Measurements from ENCODE around the gene DDAH1. TPM values are rescaled to one million over a fixed set of nuclear protein-coding genes. Genes with fewer than 3 reads are reported as not detected.

DDAH1 gene
- total RNA-seq, 2 experiments from 2014 or later: not detected

DNA sequence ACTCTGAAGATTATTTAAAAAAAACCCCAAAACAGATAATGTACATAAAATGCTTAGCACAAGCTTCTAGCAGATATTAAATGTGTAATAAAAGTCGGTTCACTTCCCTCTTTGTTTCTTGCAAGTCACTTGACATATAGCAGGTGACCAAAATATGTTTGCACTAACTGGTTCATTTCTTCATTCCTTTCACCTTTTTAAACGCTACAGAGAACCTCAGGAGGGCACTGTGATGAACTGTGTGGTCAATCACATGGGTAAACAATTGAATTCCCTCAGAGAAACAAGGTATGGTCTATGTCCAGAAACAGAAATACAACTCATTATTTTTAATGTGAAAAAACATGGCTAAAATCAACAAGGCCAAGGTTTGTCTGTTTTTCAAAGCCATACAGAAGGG, 137.2 kb downstream of the DDAH1 start:
- ATAC-seq (ENCODE audit: poor library complexity): no peak
- Histone ChIP-seq H3K9me3 (ENCODE audit: control insufficient read depth in 1 of 2, insufficient read depth in 1 of 2, low read length in 2 of 2) (peaks cover 0 to 6% of the 10 kb centered on the region in 2 experiments), H3K27ac (ENCODE audit: low read depth in 1 of 2, low read length in 2 of 2) (no peak overlapping the region), H3K4me1 (ENCODE audit: insufficient read depth, low read length) (no peaks in the 10 kb centered on the region), H3K27me3 (ENCODE audit: control insufficient read depth in 1 of 2, insufficient read depth in 2 of 2, low read length in 2 of 2) (no peaks in the 10 kb centered on the region), H3K4me3 (ENCODE audit: low read length) (no peak overlapping the region), H3K36me3 (ENCODE audit: insufficient read depth, low read length) (no peaks in the 10 kb centered on the region)
- Mint-ChIP-seq H3K27me3 (no peaks in the 10 kb centered on the region), H3K27ac (no peak overlapping the region), H3K4me1 (ENCODE audit: low read depth) (no peaks in the 10 kb centered on the region), H3K36me3 (ENCODE audit: low read depth) (no peaks in the 10 kb centered on the region), H3K4me3 (no peak overlapping the region), H3K9me3 (peaks cover 2% of the 10 kb centered on the region)
- POLR2A ChIA-PET: no interaction called here
- TF ChIP-seq CTCF (IDR thresholded peaks at IDR 0.05): no peak
- intact Hi-C loops (cut with DNase I, micrococcal nuclease): no loop called here
- CTCF ChIA-PET: no interaction called here
- DNase-seq: no peak

GRCh38 chr1:85326851-85327250, 138.1 kb downstream of the DDAH1 start:
- POLR2A ChIA-PET: no interaction called here
- Mint-ChIP-seq H3K27ac (no peak overlapping the region), H3K4me1 (ENCODE audit: low read depth) (no peaks in the 10 kb centered on the region), H3K27me3 (no peaks in the 10 kb centered on the region), H3K36me3 (ENCODE audit: low read depth) (no peaks in the 10 kb centered on the region), H3K4me3 (no peak overlapping the region), H3K9me3 (peaks cover 2% of the 10 kb centered on the region)
- no peak overlapping the region for H3K4me3 ChIP-seq (ENCODE audit: low read length)
- H3K4me1 ChIP-seq (ENCODE audit: insufficient read depth, low read length): no peaks in the 10 kb centered on the region
- H3K27ac ChIP-seq (ENCODE audit: low read depth in 1 of 2, low read length in 2 of 2): no peak overlapping the region
- DNase-seq: no peak
- intact Hi-C loops (cut with DNase I, micrococcal nuclease): no loop called here
- no peaks in the 10 kb centered on the region for H3K9me3 ChIP-seq (ENCODE audit: control insufficient read depth in 1 of 2, insufficient read depth in 1 of 2, low read length in 2 of 2)
- no peak for TF ChIP-seq CTCF (IDR thresholded peaks at IDR 0.05)
- CTCF ChIA-PET: no interaction called here
- no peak for ATAC-seq (ENCODE audit: poor library complexity)
- H3K27me3 ChIP-seq (ENCODE audit: control insufficient read depth in 1 of 2, insufficient read depth in 2 of 2, low read length in 2 of 2): no peaks in the 10 kb centered on the region
- H3K36me3 ChIP-seq (ENCODE audit: insufficient read depth, low read length): no peaks in the 10 kb centered on the region

DNA sequence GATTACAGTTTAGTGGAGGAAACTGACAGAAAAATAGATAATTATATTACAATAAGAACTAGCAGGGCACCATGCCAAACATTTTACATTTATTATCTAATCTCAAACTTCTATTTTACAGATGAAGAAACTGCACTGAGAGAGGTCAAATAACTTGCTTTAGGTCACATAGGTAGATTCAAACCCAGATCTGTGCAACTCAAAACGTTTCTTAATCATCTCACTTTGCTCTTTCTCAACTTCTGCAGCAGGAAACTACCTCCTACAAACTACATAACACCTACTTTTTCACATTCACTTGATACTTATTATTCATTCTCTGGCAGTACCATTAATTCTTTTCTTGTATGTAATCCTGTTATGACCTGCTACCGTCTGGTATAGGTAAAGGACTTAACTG, 138.6 kb downstream of the DDAH1 start:
- intact Hi-C loops (cut with DNase I, micrococcal nuclease): no loop called here
- DNase-seq: no peak
- H3K36me3 ChIP-seq (ENCODE audit: insufficient read depth, low read length): no peaks in the 10 kb centered on the region
- CTCF ChIA-PET: no interaction called here
- no peaks in the 10 kb centered on the region for H3K27me3 ChIP-seq (ENCODE audit: control insufficient read depth in 1 of 2, insufficient read depth in 2 of 2, low read length in 2 of 2)
- TF ChIP-seq CTCF (IDR thresholded peaks at IDR 0.05): no peak
- Mint-ChIP-seq H3K4me1 (ENCODE audit: low read depth) (no peaks in the 10 kb centered on the region), H3K27ac (no peak overlapping the region), H3K27me3 (no peaks in the 10 kb centered on the region), H3K36me3 (ENCODE audit: low read depth) (no peaks in the 10 kb centered on the region), H3K9me3 (no peaks in the 10 kb centered on the region), H3K4me3 (no peak overlapping the region)
- H3K4me3 ChIP-seq (ENCODE audit: low read length): no peak overlapping the region
- POLR2A ChIA-PET: no interaction called here
- H3K4me1 ChIP-seq (ENCODE audit: insufficient read depth, low read length): no peaks in the 10 kb centered on the region
- H3K27ac ChIP-seq (ENCODE audit: low read depth in 1 of 2, low read length in 2 of 2): no peak overlapping the region
- no peak for ATAC-seq (ENCODE audit: poor library complexity)
- no peaks in the 10 kb centered on the region for H3K9me3 ChIP-seq (ENCODE audit: control insufficient read depth in 1 of 2, insufficient read depth in 1 of 2, low read length in 2 of 2)
